ENCODE measurements around the gene CEMIP. TPM values are rescaled to one million over a fixed set of nuclear protein-coding genes. Genes with fewer than 3 reads are reported as not detected.

Gene CEMIP
- total RNA-seq, result 1.0 and 3.6 TPM in 2 replicates

GRCh38 chr15:80778964-80779657, at the start of gene CEMIP:
Gene CEMIP (plus strand): TSS chr15:80779370. CDS start chr15:80873880, 94,510 bp downstream.

GRCh38 chr15:80989518-80990478, 210.6 kb downstream of the CEMIP start, which contains the start of gene MESD:
Gene MESD (minus strand): TSS chr15:80989819. CDS start chr15:80989791, 28 bp downstream.

GRCh38 chr15:81000624-81001151, 221.5 kb downstream of the CEMIP start, which contains the start of gene TLNRD1:
Gene TLNRD1 (plus strand): TSS chr15:81000923. CDS start chr15:81002272, 1,349 bp downstream.

Other genes with a start within 250 kb of the CEMIP start
- gene ABHD17C, start 84.1 kb upstream of the CEMIP start, total RNA-seq, result 25.6 and 45.4 TPM in 2 replicates
- gene MESD, start 210.4 kb downstream of the CEMIP start, total RNA-seq, result 31.4 and 32.1 TPM in 2 replicates
- 9.9 and 15.3 TPM in 2 replicates for gene TLNRD1, start 221.6 kb downstream of the CEMIP start, total RNA-seq

All from nasal cavity respiratory epithelium epithelial cell of viscerocranial mucosa (primary cell).